Kidney epithelial cell (primary cell): ENCODE data around the gene MEGF6. TPM values are rescaled to one million over a fixed set of nuclear protein-coding genes. Genes with fewer than 3 reads are reported as not detected.

Experiments used
- DNase-seq: peaks from one replicate; pipeline ENCODE4 v3.0.0-alpha.2; 2010; ENCODE audit warnings: low read depth
- H3K27me3 ChIP-seq: 2 replicates; pipeline ENCODE4 v1.6.0; 2011; ENCODE audit warnings: low read length; ENCODE audit not compliant: control insufficient read depth, insufficient read depth
- H3K36me3 ChIP-seq: 2 replicates; pipeline ENCODE4 v1.5.1; 2011; ENCODE audit warnings: low read length; ENCODE audit not compliant: control insufficient read depth, insufficient read depth
- H3K4me3 ChIP-seq: 2 replicates; pipeline ENCODE4 v1.5.1; 2011; ENCODE audit warnings: low read depth, mild to moderate bottlenecking, control low read depth, low read length
- total RNA-seq: library from RNA; depleted of rRNA; stranded (reverse); fragments of >200 nt; gene quantifications from 2 replicates; pipeline ENCODE4 v1.2.3, GENCODE V29; 2015
- TF ChIP-seq, protein P1 (sequence below): IDR thresholded peaks from 2 replicates; pipeline ENCODE4 v1.5.1; 2011; ENCODE audit warnings: mild to moderate bottlenecking, moderate library complexity, low read length, control low read depth, inconsistent platforms; ENCODE audit not compliant: insufficient read depth, poor library complexity, severe bottlenecking

MEGF6 gene
- total RNA-seq, 1 donor from 2014 or later: 13.1 TPM

DNA sequence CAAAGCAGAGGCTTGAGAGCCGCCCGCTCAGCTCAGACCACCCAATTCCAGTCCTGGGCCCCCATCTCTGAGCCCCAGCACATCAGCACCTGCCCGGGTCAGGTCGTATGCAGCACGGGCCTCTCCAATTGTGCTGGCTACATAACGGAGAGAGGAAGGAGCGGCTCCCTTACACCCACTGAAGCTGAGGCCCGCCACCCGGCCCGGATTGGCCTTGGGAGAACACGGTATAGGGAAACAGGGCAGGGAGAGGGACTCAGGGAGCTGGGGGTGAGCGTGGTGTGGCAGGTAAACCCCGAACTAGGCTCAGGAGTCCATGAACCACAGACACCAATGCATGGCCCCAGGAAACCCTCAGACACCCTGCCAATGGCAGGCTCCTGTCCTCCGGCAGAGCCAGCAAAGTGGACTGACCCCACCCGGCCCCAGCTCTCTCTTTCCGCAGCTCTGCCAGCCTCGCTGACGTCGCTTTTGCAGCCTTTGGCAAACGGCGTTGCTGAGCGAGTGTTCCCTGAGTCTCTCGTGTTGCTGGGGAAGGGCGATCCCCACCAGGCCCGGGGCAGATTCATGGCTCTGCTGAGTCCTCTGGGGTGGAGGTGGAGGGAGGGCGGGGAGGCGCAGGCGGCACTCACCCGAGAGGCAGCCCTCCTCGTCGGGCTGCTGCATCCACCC, 16.5 kb downstream of the MEGF6 start:
- DNase-seq: no peak
- Histone ChIP-seq H3K27me3 (peaks cover 13% of the 10 kb centered on the region), H3K4me3 (no peak overlapping the region), H3K36me3 (no peaks in the 10 kb centered on the region)
- TF ChIP-seq, protein P1, sequence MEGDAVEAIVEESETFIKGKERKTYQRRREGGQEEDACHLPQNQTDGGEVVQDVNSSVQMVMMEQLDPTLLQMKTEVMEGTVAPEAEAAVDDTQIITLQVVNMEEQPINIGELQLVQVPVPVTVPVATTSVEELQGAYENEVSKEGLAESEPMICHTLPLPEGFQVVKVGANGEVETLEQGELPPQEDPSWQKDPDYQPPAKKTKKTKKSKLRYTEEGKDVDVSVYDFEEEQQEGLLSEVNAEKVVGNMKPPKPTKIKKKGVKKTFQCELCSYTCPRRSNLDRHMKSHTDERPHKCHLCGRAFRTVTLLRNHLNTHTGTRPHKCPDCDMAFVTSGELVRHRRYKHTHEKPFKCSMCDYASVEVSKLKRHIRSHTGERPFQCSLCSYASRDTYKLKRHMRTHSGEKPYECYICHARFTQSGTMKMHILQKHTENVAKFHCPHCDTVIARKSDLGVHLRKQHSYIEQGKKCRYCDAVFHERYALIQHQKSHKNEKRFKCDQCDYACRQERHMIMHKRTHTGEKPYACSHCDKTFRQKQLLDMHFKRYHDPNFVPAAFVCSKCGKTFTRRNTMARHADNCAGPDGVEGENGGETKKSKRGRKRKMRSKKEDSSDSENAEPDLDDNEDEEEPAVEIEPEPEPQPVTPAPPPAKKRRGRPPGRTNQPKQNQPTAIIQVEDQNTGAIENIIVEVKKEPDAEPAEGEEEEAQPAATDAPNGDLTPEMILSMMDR: no peak

DNA sequence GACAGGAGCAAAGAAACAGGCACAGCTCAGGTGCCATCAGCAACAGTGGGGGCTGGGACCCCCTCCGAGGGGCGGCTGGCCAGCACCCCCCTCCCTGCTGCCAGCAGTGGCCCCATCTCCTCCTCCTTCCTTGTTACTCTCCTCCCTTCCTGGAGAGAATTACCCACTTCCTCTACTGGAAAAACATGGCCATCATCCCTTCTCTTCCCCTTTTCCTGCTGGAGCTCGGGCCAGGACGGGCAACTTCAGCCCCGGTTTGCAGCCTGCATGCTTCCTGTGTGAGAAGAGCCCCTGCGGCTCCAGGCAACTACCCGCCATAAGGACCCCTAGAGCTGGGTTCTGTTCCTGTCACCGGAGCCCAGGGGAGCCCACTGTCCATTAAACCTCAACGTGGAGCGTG, 17.6 kb downstream of the MEGF6 start:
- TF ChIP-seq, protein P1: no peak
- Histone ChIP-seq H3K36me3 (no peaks in the 10 kb centered on the region), H3K27me3 (peaks cover 13% of the 10 kb centered on the region), H3K4me3 (no peak overlapping the region)
- no peak for DNase-seq

DNA sequence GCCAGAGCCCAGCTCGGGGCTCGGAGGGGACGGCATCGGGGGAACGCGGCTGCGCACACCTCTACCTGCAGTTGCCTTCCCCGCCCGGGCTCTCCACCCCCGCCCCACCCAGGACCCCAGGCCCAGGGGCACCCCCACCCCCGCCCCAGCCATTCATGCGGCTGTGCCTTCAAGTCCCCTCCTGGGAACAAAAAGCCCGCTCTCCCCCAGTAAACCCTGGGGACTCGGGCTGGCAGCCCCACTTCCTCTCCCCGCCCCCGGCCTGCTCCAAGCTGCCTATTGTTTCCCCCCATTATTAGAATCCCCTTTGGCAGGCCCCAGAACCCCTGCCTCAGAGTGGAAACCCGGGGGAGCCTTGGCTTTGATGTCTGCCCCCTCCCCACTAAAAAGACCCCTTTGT, 18.0 kb downstream of the MEGF6 start:
- Histone ChIP-seq H3K36me3 (no peaks in the 10 kb centered on the region), H3K4me3 (no peak overlapping the region), H3K27me3 (peaks cover 11% of the 10 kb centered on the region)
- TF ChIP-seq, protein P1: no peak
- no peak for DNase-seq

DNA sequence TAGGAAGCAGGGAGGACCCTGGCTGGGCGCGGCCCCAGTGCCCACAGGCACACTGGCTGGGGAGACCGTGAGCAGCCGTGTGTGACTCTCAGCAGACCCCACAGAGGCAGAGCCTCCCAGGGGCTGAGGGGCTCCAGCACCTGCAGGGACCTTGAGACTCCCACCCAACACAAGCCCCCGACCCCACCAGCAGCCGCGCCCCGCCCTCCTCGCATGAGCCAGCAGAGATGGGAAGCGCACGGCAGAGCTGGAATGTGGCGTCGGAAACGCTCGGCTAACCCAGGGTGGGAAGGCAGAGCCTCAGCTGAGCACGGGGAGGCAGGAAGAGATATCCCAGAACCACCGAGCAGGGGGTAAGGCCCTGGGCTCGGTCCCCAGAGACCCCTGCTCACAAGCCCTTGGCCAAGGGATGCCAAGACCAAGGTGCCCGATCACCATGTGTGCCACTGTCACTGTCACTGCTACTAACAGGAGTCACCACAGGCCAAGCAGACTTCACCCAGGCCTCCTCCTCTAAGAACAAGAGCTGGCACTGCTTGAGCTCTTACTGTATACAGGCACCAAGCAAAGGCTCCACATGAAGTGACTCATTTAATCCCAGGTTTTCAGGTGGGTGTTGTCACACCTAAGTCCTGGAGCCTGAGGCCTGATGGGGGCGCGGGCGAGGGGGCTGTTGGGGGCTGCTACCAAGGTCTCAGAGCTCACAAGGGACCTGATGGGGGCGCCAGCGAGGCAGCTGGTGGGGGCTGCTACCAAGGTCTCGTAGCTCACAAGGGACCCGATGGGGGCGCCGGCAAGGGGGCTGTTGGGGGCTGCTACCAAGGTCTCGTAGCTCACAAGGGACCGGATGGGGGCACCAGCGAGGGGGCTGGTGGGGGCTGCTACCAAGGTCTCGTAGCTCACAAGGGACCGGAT, 20.1 kb downstream of the MEGF6 start:
- Histone ChIP-seq H3K4me3 (no peak overlapping the region), H3K27me3 (peaks cover 6% of the 10 kb centered on the region), H3K36me3 (no peaks in the 10 kb centered on the region)
- TF ChIP-seq, protein P1: no peak
- DNase-seq: no peak

DNA sequence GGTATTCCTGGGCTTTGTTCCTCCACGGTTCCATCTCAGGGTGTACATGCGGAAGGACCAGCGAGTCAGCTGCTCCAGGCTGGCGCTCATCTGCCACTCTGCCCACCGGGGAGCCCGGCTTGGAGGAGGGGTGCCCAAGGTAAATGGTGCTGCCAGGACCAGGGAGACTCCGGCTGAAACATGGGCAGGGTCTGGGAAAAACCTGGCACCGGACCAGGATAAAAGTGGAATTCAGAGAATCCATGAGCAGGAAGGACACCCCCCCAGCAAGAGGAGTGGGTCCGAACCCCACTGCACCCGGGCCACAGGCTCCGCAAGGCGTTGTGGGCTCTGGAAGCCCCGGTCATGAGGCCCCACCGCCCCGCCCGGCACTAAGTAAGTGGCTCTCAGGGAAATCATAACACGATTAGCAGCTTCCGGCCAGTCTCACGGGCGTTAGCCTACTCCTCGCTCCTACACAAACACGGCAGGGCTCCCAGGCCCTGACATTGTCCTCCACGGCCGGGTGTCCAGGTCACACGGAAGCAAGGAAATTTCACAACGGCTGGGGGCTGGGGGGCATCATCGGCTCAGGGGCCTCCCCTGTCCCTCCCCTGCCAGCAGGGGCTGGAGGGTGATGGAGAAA, 21.1 kb downstream of the MEGF6 start:
- H3K36me3 ChIP-seq: no peaks in the 10 kb centered on the region
- H3K27me3 ChIP-seq: peaks cover 6% of the 10 kb centered on the region
- H3K4me3 ChIP-seq: no peak overlapping the region
- DNase-seq: no peak
- TF ChIP-seq, protein P1: no peak
